Kidney (tissue), 14 donors: Measurements from ENCODE around the gene FARS2. TPM values are rescaled to one million over a fixed set of nuclear protein-coding genes. Genes with fewer than 3 reads are reported as not detected.

Experiments used
- DNase-seq, 5 donors: peaks; one replicate each; pipeline ENCODE4 v3.0.0-alpha.2; 2013 to 2020
- FAIRE-seq: peaks from 2 replicates; lab custom pipeline; 2012; peaks lifted over from hg19 to GRCh38; lab: Jason Lieb, UNC
- H3K27ac ChIP-seq, 2 donors: one replicate each; pipeline ENCODE4 v1.7.0; 2013; ENCODE audit warnings: low read depth in 2 of 2, low read length in 2 of 2, inconsistent platforms in 1 of 2
- H3K27me3 ChIP-seq: one replicate; pipeline ENCODE4 v1.7.1; 2013; ENCODE audit warnings: low read length, inconsistent platforms; ENCODE audit not compliant: control insufficient read depth, insufficient read depth
- H3K36me3 ChIP-seq, 3 donors: one replicate each; pipeline versions ENCODE4 v1.7.0 to v1.7.1; 2013; ENCODE audit warnings: low read length in 3 of 3, control low read depth in 1 of 3, inconsistent platforms in 1 of 3; ENCODE audit not compliant: insufficient read depth in 3 of 3, control insufficient read depth in 2 of 3
- H3K4me1 ChIP-seq, 3 donors: one replicate each; pipeline versions ENCODE4 v1.7.0 to v1.7.1; 2013; ENCODE audit warnings: low read length in 3 of 3, inconsistent platforms in 1 of 3, low read depth in 1 of 3; ENCODE audit not compliant: control insufficient read depth in 2 of 3, insufficient read depth in 2 of 3
- H3K4me3 ChIP-seq, 3 donors: one replicate each; pipeline versions ENCODE4 v1.7.0 to v1.8.1; 2013; ENCODE audit warnings: low read length in 3 of 3, control low read depth in 1 of 3, inconsistent platforms in 1 of 3
- H3K9ac ChIP-seq, 3 donors: one replicate each; pipeline versions ENCODE4 v1.7.0 to v1.7.1; 2013; ENCODE audit warnings: low read length in 3 of 3, control low read depth in 1 of 3, inconsistent platforms in 1 of 3
- H3K9me3 ChIP-seq, 3 donors: one replicate each; pipeline versions ENCODE4 v1.7.0 to v1.7.1; 2013; ENCODE audit warnings: low read length in 3 of 3, control low read depth in 1 of 3, inconsistent platforms in 1 of 3; ENCODE audit not compliant: control insufficient read depth in 2 of 3, insufficient read depth in 1 of 3
- intact Hi-C: fragments of 100-400 bp; cut with DNase I; formaldehyde crosslinking; loops from one replicate; pipeline ENCODE4 v1.11.1; 2022
- polyA plus RNA-seq: library from polyadenylated mRNA; stranded (reverse); fragments of 350-450 nt; fragmentation: Illumina TruSeq; extraction: RNeasy Lipid Tissue Mini Kit (QIAGEN cat#74804); gene quantifications from one replicate; pipeline ENCODE4 v1.2.3, GENCODE V29; 2014; ENCODE audit warnings: low read depth, low replicate concordance; ENCODE audit not compliant: insufficient read depth
- total RNA-seq: library from RNA; stranded (reverse); fragmentation: NEBNext Ultra II Directional; extraction: Animal tissue kit (Norgen Biotek cat#: 25700); gene quantifications from one replicate; pipeline ENCODE4 v1.2.1, GENCODE V29; 2021
- TF ChIP-seq, protein P1 (sequence below): IDR thresholded peaks from 3 replicates; pipeline ENCODE4 v1.5.1; 2012; ENCODE audit warnings: mild to moderate bottlenecking, moderate library complexity, borderline replicate concordance; ENCODE audit not compliant: insufficient read depth; ENCODE audit errors: extremely low read depth
- donor health status: control.
- donor health status: control.
- donor health status: control.
- donor health status: control.
- donor health status: control.
- donor health status: DM: yes; HTN: yes; CAD: no.
- donor health status: Normal renal cell carcinoma (clear cell type).

FARS2 gene
- total and polyA plus RNA-seq, 2 donors from 2014 or later = 22.1 to 24.8 TPM

GRCh38 chr6:5285526-5285925, 24.2 kb downstream of the FARS2 start:
- H3K4me3 ChIP-seq = no peak overlapping the region
- no peaks in the 10 kb centered on the region for H3K36me3 ChIP-seq
- no peaks in the 10 kb centered on the region for H3K9me3 ChIP-seq
- DNase-seq = no peak
- TF ChIP-seq, protein P1, sequence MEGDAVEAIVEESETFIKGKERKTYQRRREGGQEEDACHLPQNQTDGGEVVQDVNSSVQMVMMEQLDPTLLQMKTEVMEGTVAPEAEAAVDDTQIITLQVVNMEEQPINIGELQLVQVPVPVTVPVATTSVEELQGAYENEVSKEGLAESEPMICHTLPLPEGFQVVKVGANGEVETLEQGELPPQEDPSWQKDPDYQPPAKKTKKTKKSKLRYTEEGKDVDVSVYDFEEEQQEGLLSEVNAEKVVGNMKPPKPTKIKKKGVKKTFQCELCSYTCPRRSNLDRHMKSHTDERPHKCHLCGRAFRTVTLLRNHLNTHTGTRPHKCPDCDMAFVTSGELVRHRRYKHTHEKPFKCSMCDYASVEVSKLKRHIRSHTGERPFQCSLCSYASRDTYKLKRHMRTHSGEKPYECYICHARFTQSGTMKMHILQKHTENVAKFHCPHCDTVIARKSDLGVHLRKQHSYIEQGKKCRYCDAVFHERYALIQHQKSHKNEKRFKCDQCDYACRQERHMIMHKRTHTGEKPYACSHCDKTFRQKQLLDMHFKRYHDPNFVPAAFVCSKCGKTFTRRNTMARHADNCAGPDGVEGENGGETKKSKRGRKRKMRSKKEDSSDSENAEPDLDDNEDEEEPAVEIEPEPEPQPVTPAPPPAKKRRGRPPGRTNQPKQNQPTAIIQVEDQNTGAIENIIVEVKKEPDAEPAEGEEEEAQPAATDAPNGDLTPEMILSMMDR = no peak
- H3K4me1 ChIP-seq = no peaks in the 10 kb centered on the region
- no peak for FAIRE-seq
- intact Hi-C loops = no loop called here
- no peak overlapping the region for H3K27ac ChIP-seq
- H3K27me3 ChIP-seq = no peaks in the 10 kb centered on the region
- no peak overlapping the region for H3K9ac ChIP-seq

DNA sequence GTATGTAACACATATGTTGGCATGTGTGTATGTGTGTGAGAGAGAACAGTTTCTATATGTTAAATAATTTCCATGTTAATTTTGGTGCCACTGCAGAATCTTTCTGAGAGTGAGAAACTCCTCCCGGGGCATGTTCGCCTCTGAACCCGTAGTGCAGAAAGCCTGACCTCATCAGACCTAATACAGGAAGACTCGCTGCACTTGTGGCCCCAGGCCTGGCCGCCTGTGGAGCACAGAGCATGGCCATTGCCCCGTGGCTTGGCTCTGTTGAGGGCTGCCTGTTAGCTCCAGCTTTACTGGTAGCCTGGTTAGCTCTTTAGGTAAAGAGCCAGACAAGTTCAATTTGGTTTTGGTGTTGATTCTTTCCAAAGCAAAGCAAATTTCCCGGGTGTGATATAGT, 25.5 kb downstream of the FARS2 start:
- H3K9ac ChIP-seq = no peak overlapping the region
- no peaks in the 10 kb centered on the region for H3K4me1 ChIP-seq
- H3K27me3 ChIP-seq = no peaks in the 10 kb centered on the region
- H3K4me3 ChIP-seq = no peak overlapping the region
- DNase-seq (no peak), FAIRE-seq (no peak)
- TF ChIP-seq, protein P1 = no peak
- intact Hi-C loops = no loop called here
- no peak overlapping the region for H3K27ac ChIP-seq
- no peaks in the 10 kb centered on the region for H3K36me3 ChIP-seq
- no peaks in the 10 kb centered on the region for H3K9me3 ChIP-seq

- intact Hi-C loops = no loop called here
- H3K9me3 ChIP-seq = no peaks in the 10 kb centered on the region
- H3K9ac ChIP-seq = no peak overlapping the region
- DNase-seq = no peak
- no peak overlapping the region for H3K27ac ChIP-seq
- H3K36me3 ChIP-seq = no peaks in the 10 kb centered on the region
- no peak overlapping the region for H3K4me3 ChIP-seq
- H3K27me3 ChIP-seq = no peaks in the 10 kb centered on the region
- no peak for FAIRE-seq
- H3K4me1 ChIP-seq = no peaks in the 10 kb centered on the region
- TF ChIP-seq, protein P1 = no peak
Observed at GRCh38 chr6:5287205-5287965, 26.1 kb downstream of the FARS2 start.

GRCh38 chr6:5287966-5288297, 26.6 kb downstream of the FARS2 start:
- Histone ChIP-seq H3K4me1 (no peaks in the 10 kb centered on the region), H3K9ac (no peak overlapping the region), H3K36me3 (no peaks in the 10 kb centered on the region), H3K27ac (no peak overlapping the region), H3K9me3 (no peaks in the 10 kb centered on the region), H3K4me3 (no peak overlapping the region), H3K27me3 (no peaks in the 10 kb centered on the region)
- FAIRE-seq (no peak), DNase-seq (no peak)
- TF ChIP-seq, protein P1 = no peak
- intact Hi-C loops = no loop called here
